ENCODE results near the gene PRDM7. TPM values are rescaled to one million over a fixed set of nuclear protein-coding genes. Genes with fewer than 3 reads are reported as not detected.

PRDM7 gene
- total RNA-seq, 1 experiment from 2014 or later, result not detected

GRCh38 chr16:90031931-90032673, 45.0 kb downstream of the PRDM7 start:
- no peak for TF ChIP-seq EZH2phosphoT487 (IDR thresholded peaks at IDR 0.05; ENCODE audit: borderline replicate concordance, low read length)
- TF ChIP-seq CTCF (conservative IDR thresholded peaks at IDR 0.05; ENCODE audit: low read depth, low read length), result no peak
- TF ChIP-seq EZH2 (IDR thresholded peaks at IDR 0.05; ENCODE audit: low read length, unreplicated experiment), result no peak
- H3F3A ChIP-seq (ENCODE audit: low read length, unreplicated experiment), result no peaks in the 10 kb centered on the region
- H3K27me3 ChIP-seq (ENCODE audit: low read length), result no peaks in the 10 kb centered on the region
- no peak overlapping the region for H3K4me3 ChIP-seq (ENCODE audit: low read length)
- H3K9me3 ChIP-seq (ENCODE audit: low read length), result no peaks in the 10 kb centered on the region
- ATAC-seq (no peak), DNase-seq (no peak)
- H3K4me1 ChIP-seq (ENCODE audit: insufficient read depth, low read length), result no peaks in the 10 kb centered on the region
- no peaks in the 10 kb centered on the region for H3K9me2 ChIP-seq (replicated peaks; ENCODE audit: low read length)
- no peak overlapping the region for H3K4me2 ChIP-seq (ENCODE audit: low read length)
- no peak overlapping the region for H3K9ac ChIP-seq (ENCODE audit: low read length)
- no TSS peak for BruUV-seq (replicated peaks)
- H2AFZ ChIP-seq (ENCODE audit: low read length), result no peak overlapping the region
- no peaks in the 10 kb centered on the region for H4K20me1 ChIP-seq (ENCODE audit: low read length)
- ChIA-PET CTCF (no interaction called here), POLR2A (ENCODE audit: unreplicated experiment) (no interaction called here)
- no peaks in the 10 kb centered on the region for H3K79me2 ChIP-seq (ENCODE audit: low read length)
- peaks cover 10% of the 10 kb centered on the region; the same call in 1 of the 2 replicates for H3K36me3 ChIP-seq (ENCODE audit: low read depth, low read length)
- intact Hi-C loops (cut with micrococcal nuclease), result no loop called here
- H3K27ac ChIP-seq (ENCODE audit: low read length), result no peak overlapping the region

- intact Hi-C loops (cut with micrococcal nuclease), result no loop called here
- no peaks in the 10 kb centered on the region for H4K20me1 ChIP-seq (ENCODE audit: low read length)
- peaks cover 10% of the 10 kb centered on the region; the same call in 1 of the 2 replicates for H3K36me3 ChIP-seq (ENCODE audit: low read depth, low read length)
- no peaks in the 10 kb centered on the region for H3K9me3 ChIP-seq (ENCODE audit: low read length)
- H3F3A ChIP-seq (ENCODE audit: low read length, unreplicated experiment), result no peaks in the 10 kb centered on the region
- H3K4me3 ChIP-seq (ENCODE audit: low read length), result no peak overlapping the region
- H3K27me3 ChIP-seq (ENCODE audit: low read length), result no peaks in the 10 kb centered on the region
- no peak overlapping the region for H3K4me2 ChIP-seq (ENCODE audit: low read length)
- no peaks in the 10 kb centered on the region for H3K79me2 ChIP-seq (ENCODE audit: low read length)
- H3K9ac ChIP-seq (ENCODE audit: low read length), result no peak overlapping the region
- H2AFZ ChIP-seq (ENCODE audit: low read length), result no peak overlapping the region
- DNase-seq (no peak), ATAC-seq (no peak)
- no peaks in the 10 kb centered on the region for H3K4me1 ChIP-seq (ENCODE audit: insufficient read depth, low read length)
- BruUV-seq (replicated peaks), result no TSS peak
- CTCF ChIA-PET, result no interaction called here
- H3K9me2 ChIP-seq (replicated peaks; ENCODE audit: low read length), result no peaks in the 10 kb centered on the region
- no peak overlapping the region for H3K27ac ChIP-seq (ENCODE audit: low read length)
- POLR2A ChIA-PET (ENCODE audit: unreplicated experiment), result no interaction called here
- TF ChIP-seq EZH2 (IDR thresholded peaks at IDR 0.05; ENCODE audit: low read length, unreplicated experiment), result no peak
- no peak for TF ChIP-seq EZH2phosphoT487 (IDR thresholded peaks at IDR 0.05; ENCODE audit: borderline replicate concordance, low read length)
- no peak for TF ChIP-seq CTCF (conservative IDR thresholded peaks at IDR 0.05; ENCODE audit: low read depth, low read length)
These were observed 45.8 kb downstream of the PRDM7 start for GRCh38 chr16:90031186-90031930.

GRCh38 chr16:90028985-90029384, 48.1 kb downstream of the PRDM7 start:
- Histone ChIP-seq H3K9ac (ENCODE audit: low read length) (no peak overlapping the region), H3K9me2 (replicated peaks; ENCODE audit: low read length) (no peaks in the 10 kb centered on the region), H3K4me1 (ENCODE audit: insufficient read depth, low read length) (no peaks in the 10 kb centered on the region), H3K4me2 (ENCODE audit: low read length) (no peak overlapping the region), H2AFZ (ENCODE audit: low read length) (no peak overlapping the region), H3K4me3 (ENCODE audit: low read length) (no peak overlapping the region), H4K20me1 (ENCODE audit: low read length) (no peaks in the 10 kb centered on the region), H3K36me3 (ENCODE audit: low read depth, low read length) (peaks cover 10% of the 10 kb centered on the region; the same call in 1 of the 2 replicates), H3K79me2 (ENCODE audit: low read length) (no peaks in the 10 kb centered on the region), H3F3A (ENCODE audit: low read length, unreplicated experiment) (no peaks in the 10 kb centered on the region), H3K27ac (ENCODE audit: low read length) (no peak overlapping the region), H3K9me3 (ENCODE audit: low read length) (no peaks in the 10 kb centered on the region), H3K27me3 (ENCODE audit: low read length) (no peaks in the 10 kb centered on the region)
- no peak for DNase-seq
- ATAC-seq, result no peak
- BruUV-seq (replicated peaks), result no TSS peak
- ChIA-PET POLR2A (ENCODE audit: unreplicated experiment) (no interaction called here), CTCF (no interaction called here)
- intact Hi-C loops (cut with micrococcal nuclease), result no loop called here
- TF ChIP-seq EZH2 (IDR thresholded peaks at IDR 0.05; ENCODE audit: low read length, unreplicated experiment) (no peak), EZH2phosphoT487 (IDR thresholded peaks at IDR 0.05; ENCODE audit: borderline replicate concordance, low read length) (no peak), CTCF (conservative IDR thresholded peaks at IDR 0.05; ENCODE audit: low read depth, low read length) (no peak)
